ENCODE data around the gene SNAP47.

DNA sequence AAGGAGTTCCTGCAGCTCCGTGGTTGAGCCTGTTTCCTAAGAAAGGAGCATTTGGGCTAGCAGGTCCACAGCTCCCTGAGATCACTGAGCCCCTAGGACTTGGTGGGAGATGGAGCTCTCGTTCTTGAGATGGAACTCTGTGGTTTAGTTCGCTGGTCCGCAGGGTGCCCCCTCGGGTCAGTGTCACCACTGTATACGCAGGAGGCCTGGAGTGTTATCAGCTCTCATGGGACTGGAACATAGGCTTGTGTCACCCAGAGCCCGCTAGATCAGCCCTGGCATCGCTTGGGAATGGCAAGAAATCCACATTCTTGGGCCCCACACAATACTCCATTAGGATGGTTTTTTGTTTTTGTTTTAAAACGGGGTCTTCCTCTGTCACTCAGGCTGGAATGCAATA is 3.6 kb downstream of the SNAP47 start:
- TF ChIP-seq, protein P1, sequence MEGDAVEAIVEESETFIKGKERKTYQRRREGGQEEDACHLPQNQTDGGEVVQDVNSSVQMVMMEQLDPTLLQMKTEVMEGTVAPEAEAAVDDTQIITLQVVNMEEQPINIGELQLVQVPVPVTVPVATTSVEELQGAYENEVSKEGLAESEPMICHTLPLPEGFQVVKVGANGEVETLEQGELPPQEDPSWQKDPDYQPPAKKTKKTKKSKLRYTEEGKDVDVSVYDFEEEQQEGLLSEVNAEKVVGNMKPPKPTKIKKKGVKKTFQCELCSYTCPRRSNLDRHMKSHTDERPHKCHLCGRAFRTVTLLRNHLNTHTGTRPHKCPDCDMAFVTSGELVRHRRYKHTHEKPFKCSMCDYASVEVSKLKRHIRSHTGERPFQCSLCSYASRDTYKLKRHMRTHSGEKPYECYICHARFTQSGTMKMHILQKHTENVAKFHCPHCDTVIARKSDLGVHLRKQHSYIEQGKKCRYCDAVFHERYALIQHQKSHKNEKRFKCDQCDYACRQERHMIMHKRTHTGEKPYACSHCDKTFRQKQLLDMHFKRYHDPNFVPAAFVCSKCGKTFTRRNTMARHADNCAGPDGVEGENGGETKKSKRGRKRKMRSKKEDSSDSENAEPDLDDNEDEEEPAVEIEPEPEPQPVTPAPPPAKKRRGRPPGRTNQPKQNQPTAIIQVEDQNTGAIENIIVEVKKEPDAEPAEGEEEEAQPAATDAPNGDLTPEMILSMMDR (IDR thresholded peaks at IDR 0.05; ENCODE audit: insufficient read depth, low read length): no peak
- no peak for TF ChIP-seq POLR2AphosphoS5 (IDR thresholded peaks at IDR 0.05; ENCODE audit: low read depth)

Data from HL-60 (cell line).